IPS-18a (cell line): Measurements from ENCODE around the gene SHC4.

Experiments
- H3K27ac ChIP-seq: one replicate; pipeline ENCODE4 v1.5.1; 2013; ENCODE audit warnings: low read length
- H3K27me3 ChIP-seq: one replicate; pipeline ENCODE4 v1.6.1; 2013; ENCODE audit warnings: mild to moderate bottlenecking, low read length; ENCODE audit not compliant: control insufficient read depth, insufficient read depth
- H3K36me3 ChIP-seq: one replicate; pipeline ENCODE4 v1.6.1; 2013; ENCODE audit warnings: low read depth, low read length; ENCODE audit not compliant: control insufficient read depth
- H3K4me1 ChIP-seq: one replicate; pipeline ENCODE4 v1.6.1; 2013; ENCODE audit warnings: low read depth, low read length; ENCODE audit not compliant: control insufficient read depth
- H3K4me3 ChIP-seq: one replicate; pipeline ENCODE4 v1.5.1; 2013; ENCODE audit warnings: low read length
- H3K9ac ChIP-seq: one replicate; pipeline ENCODE4 v1.6.1; 2013; ENCODE audit warnings: mild to moderate bottlenecking, low read length, moderate library complexity
- H3K9me3 ChIP-seq: one replicate; pipeline ENCODE4 v1.6.1; 2013; ENCODE audit warnings: low read depth, low read length; ENCODE audit not compliant: control insufficient read depth

SHC4 gene

DNA sequence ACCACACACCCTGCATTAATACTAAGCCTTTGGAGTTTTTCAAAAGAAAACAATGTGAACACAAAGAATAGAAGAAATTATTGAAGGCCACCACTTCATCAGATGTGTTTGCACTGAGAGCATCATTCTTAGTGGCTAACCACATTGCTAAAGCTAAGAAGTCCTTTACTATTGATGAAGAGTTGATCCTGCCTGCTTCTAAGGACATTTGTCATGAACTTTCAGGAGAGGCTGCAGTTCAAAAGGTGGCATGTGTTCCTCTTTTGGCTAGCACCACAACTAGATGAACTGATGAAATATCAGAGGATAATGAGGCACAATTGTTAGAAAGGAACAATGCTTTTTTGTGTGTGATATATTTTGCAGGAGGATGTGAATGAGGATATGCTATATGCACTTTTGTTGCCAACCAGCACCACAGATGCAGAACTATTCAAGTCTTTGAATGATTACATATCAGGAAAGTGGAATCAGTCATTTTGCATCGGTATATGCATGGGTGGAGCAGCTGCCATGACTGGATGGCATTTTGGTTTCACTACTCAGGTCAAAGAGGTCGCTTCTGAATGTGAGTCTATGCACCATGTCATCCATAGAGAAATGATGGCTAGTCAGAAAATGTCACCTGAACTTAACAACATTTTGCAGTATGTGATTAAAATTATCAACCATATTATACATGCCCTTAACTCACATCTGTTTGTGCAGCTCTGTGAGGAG, 88.3 kb downstream of the SHC4 start:
- no peak overlapping the region for H3K27ac ChIP-seq
- H3K4me3 ChIP-seq: no peak overlapping the region
- H3K9ac ChIP-seq: no peak overlapping the region
- peaks cover 4% of the 10 kb centered on the region for H3K27me3 ChIP-seq
- no peaks in the 10 kb centered on the region for H3K9me3 ChIP-seq
- H3K4me1 ChIP-seq: peaks cover 4% of the 10 kb centered on the region
- H3K36me3 ChIP-seq: no peaks in the 10 kb centered on the region

DNA sequence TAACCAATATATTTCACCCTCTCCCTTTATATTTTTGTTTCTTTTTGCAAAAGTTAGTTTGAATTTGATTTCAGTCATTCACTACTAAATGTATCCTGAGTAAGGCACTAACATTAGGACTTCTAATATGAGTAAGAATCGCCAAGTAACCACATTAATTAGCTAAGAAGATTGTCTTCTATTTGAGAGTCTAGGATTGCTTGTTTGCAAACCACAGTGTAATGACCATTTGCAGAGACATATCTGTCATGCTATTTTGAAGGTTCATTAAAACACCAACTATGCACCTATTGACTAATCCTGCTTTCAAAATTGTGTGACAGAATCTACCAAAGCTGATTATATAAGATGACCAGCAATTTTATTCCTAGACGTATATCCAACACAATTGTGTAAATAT, 91.1 kb downstream of the SHC4 start:
- H3K36me3 ChIP-seq: no peaks in the 10 kb centered on the region
- H3K27me3 ChIP-seq: peaks cover 4% of the 10 kb centered on the region
- no peak overlapping the region for H3K9ac ChIP-seq
- no peaks in the 10 kb centered on the region for H3K9me3 ChIP-seq
- no peak overlapping the region for H3K4me3 ChIP-seq
- peaks cover 4% of the 10 kb centered on the region for H3K4me1 ChIP-seq
- H3K27ac ChIP-seq: no peak overlapping the region

DNA sequence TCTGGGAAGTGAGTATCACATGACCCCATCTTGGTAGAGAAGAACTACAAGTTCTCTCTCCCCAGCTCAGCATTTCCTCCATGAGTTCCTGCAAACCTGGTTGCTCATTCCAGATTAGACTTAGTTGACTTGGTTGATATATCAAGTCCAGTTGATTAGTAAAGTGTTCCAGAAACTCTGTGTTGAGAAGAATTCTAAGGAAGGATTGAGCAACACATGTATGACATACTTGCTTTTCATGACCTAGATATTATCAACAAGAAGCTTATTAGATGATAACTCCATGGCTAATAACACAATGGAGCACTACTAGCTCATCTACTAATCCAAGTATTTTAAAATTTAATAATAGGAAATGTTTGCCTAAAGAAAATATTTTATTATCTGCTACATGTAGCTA, 92.2 kb downstream of the SHC4 start:
- Histone ChIP-seq H3K36me3 (no peaks in the 10 kb centered on the region), H3K4me1 (no peaks in the 10 kb centered on the region), H3K4me3 (no peak overlapping the region), H3K27me3 (peaks cover 4% of the 10 kb centered on the region), H3K9ac (no peak overlapping the region), H3K27ac (no peak overlapping the region), H3K9me3 (no peaks in the 10 kb centered on the region)

DNA sequence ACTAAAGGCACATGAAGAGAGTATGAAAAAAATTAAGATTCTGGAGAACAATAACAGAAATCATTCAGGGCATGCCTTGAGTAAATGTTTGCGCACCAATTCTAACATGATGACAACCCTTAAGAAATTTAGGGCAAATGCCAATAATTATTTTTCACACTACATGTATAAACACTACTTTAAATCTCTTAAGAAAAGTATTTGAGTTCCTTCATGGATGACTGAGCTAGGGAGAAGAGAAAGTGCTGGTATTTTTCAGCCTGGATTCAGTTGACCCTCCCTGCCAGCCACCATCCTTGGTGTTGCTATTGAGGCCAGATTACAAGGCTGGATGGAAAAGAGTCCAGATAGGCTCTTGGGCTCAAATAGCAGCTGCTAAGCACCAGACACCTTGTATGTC, 93.8 kb downstream of the SHC4 start:
- Histone ChIP-seq H3K9me3 (no peaks in the 10 kb centered on the region), H3K4me1 (no peaks in the 10 kb centered on the region), H3K9ac (no peak overlapping the region), H3K27me3 (no peaks in the 10 kb centered on the region), H3K4me3 (no peak overlapping the region), H3K27ac (no peak overlapping the region), H3K36me3 (no peaks in the 10 kb centered on the region)

DNA sequence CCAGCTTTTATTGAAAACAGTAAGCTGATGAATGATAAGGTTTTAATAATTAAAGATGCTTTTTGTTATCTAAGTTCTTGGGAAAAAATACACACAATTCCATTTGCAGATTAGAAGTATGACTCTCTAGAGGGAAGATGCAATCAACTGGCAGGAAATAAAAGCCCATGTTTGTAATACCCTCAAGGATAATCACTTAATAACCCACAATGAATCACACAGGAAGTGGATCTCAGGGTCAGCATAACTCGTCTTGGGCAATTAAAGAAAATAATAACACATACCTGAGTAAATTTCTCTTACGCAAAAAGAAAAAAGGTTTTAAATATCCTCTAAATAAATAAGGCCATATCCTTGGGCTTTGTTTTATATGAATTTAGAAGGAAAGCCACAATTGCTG, 95.2 kb downstream of the SHC4 start:
- H3K4me3 ChIP-seq: no peak overlapping the region
- no peaks in the 10 kb centered on the region for H3K4me1 ChIP-seq
- H3K9me3 ChIP-seq: no peaks in the 10 kb centered on the region
- no peaks in the 10 kb centered on the region for H3K36me3 ChIP-seq
- no peaks in the 10 kb centered on the region for H3K27me3 ChIP-seq
- H3K27ac ChIP-seq: no peak overlapping the region
- H3K9ac ChIP-seq: no peak overlapping the region

DNA sequence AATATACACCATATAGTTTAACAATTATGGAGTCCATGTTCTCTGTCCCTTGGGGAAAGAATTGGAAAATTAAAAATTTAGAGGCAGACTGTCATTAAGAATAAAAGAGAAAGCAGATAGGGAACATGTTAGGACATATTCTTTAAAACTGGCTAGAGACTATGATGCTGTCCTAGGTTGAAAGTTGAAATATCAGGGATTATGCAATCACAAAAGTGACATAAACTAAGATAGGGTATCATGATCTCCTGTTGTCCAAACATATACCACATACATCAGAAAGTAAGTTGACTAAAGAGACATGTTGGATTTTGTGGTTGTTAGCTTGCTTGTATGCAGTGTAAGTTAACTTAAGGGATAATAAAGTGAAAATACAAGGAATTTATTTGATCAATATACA, 95.7 kb downstream of the SHC4 start:
- H3K9ac ChIP-seq: no peak overlapping the region
- H3K4me3 ChIP-seq: no peak overlapping the region
- H3K27ac ChIP-seq: no peak overlapping the region

DNA sequence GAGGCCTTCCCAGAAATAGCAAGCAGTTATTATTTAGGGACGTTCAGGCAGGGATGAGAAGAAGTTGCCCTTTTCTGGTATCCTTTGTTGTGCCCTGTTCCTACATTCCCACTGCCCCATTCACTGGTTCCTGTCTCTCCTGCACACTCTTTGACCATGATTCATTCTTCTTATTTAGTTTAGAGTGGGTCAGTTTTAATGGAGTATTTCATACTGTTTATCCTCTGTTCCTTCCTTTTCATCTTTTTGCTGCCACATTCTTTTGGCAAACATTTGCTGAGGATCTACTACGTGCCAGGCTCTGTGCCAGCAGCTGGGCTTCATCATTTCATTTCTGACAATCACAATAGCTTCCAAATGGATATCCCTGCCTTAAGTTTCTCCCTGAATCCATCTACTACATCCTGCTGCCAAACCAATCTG, 97.6 kb downstream of the SHC4 start:
- Histone ChIP-seq H3K36me3 (no peaks in the 10 kb centered on the region), H3K4me1 (no peaks in the 10 kb centered on the region), H3K27ac (no peak overlapping the region), H3K4me3 (no peak overlapping the region), H3K27me3 (no peaks in the 10 kb centered on the region), H3K9ac (no peak overlapping the region), H3K9me3 (no peaks in the 10 kb centered on the region)

More for the DNA sequence above, 95.7 kb downstream of the SHC4 start:
- H3K9me3 ChIP-seq: no peaks in the 10 kb centered on the region
- no peaks in the 10 kb centered on the region for H3K4me1 ChIP-seq
- no peaks in the 10 kb centered on the region for H3K36me3 ChIP-seq
- H3K27me3 ChIP-seq: no peaks in the 10 kb centered on the region

DNA sequence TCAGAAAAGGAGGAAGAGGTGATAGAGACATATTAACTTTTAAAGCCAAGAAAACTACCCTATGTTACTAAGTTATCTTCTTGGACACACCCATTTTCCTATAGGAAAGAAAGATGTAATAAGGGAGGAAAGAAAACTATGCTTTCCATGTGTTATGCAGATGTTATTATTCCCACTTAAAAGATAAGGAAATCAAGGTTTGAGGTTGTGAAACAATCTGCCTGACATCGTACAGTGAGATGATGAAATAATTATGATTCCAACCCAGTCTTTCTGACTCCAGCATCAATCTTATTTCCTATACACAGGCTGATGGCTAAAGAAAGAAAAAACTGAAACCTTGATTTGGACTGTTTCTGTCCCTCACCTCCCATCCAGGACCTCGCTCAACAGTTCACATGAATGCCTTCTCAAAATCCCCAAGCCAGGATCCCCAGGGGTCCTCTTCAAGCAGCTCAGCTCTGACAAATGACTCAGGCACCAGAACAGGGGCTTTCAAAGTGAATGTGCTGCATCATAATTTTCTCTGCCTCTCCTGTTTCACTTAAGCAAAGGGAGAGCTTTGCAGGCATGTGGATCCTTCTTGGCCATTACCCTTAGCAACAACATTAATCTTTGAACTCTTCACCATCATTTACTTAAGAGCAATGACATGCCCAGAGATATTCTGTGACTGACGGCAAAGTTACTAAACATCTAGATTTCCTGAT, 98.2 kb downstream of the SHC4 start:
- no peak overlapping the region for H3K4me3 ChIP-seq
- no peaks in the 10 kb centered on the region for H3K4me1 ChIP-seq
- no peak overlapping the region for H3K27ac ChIP-seq
- no peaks in the 10 kb centered on the region for H3K27me3 ChIP-seq
- no peak overlapping the region for H3K9ac ChIP-seq
- no peaks in the 10 kb centered on the region for H3K9me3 ChIP-seq
- no peaks in the 10 kb centered on the region for H3K36me3 ChIP-seq

DNA sequence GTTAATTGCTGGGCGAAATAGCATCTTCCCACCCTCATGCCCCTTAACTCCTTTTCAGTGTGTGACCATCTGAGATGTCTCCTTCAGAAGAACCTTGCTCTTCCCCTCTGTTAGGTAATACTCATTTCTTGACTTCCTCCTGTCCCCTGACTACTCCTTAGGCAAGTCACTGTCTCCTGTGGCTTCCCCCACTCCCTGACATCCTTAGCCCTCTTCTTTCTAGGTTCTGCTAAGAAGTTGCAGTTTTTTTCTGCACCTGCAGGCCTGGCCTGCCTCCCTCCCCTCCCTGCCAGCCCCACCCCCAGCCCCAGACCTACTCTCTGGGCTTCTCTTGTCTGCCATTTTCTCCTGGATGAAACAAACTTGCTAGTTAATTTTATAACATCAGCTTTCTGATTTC, 101.0 kb downstream of the SHC4 start:
- Histone ChIP-seq H3K9ac (no peak overlapping the region), H3K4me1 (no peaks in the 10 kb centered on the region)

DNA sequence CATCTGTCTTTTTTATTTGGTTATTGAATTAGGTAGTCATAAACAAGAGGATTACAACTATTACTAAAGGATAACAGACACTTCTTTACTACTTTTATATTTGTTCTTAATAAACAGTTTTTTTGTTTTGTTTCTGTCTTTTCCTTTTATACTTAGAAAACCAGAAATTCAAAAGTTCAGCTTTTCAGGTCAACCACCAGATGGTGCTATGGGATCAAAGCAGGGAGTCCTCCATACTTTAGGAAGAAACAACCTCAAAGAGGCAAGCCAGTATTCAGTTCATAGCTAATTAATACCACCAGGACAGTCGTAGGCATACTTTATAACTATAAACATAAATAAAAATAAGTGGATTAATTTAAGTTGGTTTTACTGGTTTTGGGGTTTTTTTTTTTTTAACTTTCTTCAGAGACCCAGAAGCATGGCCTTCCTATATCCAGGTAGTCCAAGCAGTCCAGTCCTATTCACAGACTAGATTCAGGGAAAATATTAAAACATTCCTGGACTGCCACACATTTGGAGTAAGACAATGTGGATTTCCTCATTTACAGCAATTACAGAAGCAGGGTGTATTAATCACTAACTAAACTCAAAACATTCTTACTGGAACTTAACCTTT, 101.8 kb downstream of the SHC4 start:
- Histone ChIP-seq H3K9me3 (no peaks in the 10 kb centered on the region), H3K4me3 (no peak overlapping the region), H3K4me1 (peaks cover 4% of the 10 kb centered on the region), H3K36me3 (no peaks in the 10 kb centered on the region), H3K27me3 (no peaks in the 10 kb centered on the region), H3K27ac (no peak overlapping the region), H3K9ac (no peak overlapping the region)

More for the DNA sequence above, 101.0 kb downstream of the SHC4 start:
- H3K27me3 ChIP-seq: no peaks in the 10 kb centered on the region
- no peaks in the 10 kb centered on the region for H3K36me3 ChIP-seq
- no peak overlapping the region for H3K27ac ChIP-seq
- H3K4me3 ChIP-seq: no peak overlapping the region
- H3K9me3 ChIP-seq: no peaks in the 10 kb centered on the region

DNA sequence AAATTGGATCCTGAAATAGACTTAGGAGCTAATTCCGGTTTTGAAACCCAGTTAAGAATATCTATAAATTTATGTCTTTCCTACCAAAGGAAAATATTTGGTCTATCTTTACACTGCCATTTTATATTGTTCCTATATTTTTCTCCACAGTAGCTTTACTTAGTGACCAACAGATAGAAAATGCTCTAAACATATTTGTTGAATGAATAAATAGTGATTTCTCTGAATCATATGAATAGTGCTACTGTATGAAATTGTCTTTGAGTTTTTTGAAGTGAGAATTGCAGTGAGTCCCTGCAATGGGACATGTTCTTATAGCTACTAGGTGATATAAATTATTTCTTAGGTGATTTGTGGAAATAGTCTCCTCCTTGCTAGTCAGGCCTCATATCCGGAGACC, 104.3 kb downstream of the SHC4 start:
- Histone ChIP-seq H3K27me3 (no peaks in the 10 kb centered on the region), H3K36me3 (no peaks in the 10 kb centered on the region), H3K9me3 (no peaks in the 10 kb centered on the region), H3K9ac (peak overlapping the region; percentile 5), H3K4me3 (no peak overlapping the region), H3K4me1 (peaks cover 21% of the 10 kb centered on the region), H3K27ac (no peak overlapping the region)
